GM18519 (cell line): ENCODE measurements around the gene NPDC1.

ENCODE experiments used
- ATAC-seq: cut with Tn5 transposase; IDR thresholded peaks from one replicate; pipeline ENCODE4 v1.9.1; 2021; ENCODE audit warnings: mild to moderate bottlenecking, moderate library complexity; ENCODE audit not compliant: unreplicated experiment, low FRiP score

NPDC1 gene

GRCh38 chr9:137046088-137046787 is at the start of gene NPDC1:
Gene NPDC1 (minus strand): TSS chr9:137046177. CDS start chr9:137045989, 188 bp downstream.
- no peak for ATAC-seq

- ATAC-seq: no peak
Observed at GRCh38 chr9:137089232-137089947, 43.4 kb upstream of the NPDC1 start.

- no peak for ATAC-seq
Observed at GRCh38 chr9:137088121-137088520, 42.1 kb upstream of the NPDC1 start.

- ATAC-seq: no peak
Observed at GRCh38 chr9:137087409-137087925, 41.5 kb upstream of the NPDC1 start.

GRCh38 chr9:137086531-137087408 is 40.8 kb upstream of the NPDC1 start, which contains the start of gene MAN1B1:
Gene MAN1B1 (plus strand): TSS chr9:137086985. CDS start chr9:137087000, 15 bp downstream.
- ATAC-seq: peak; percentile 79

DNA sequence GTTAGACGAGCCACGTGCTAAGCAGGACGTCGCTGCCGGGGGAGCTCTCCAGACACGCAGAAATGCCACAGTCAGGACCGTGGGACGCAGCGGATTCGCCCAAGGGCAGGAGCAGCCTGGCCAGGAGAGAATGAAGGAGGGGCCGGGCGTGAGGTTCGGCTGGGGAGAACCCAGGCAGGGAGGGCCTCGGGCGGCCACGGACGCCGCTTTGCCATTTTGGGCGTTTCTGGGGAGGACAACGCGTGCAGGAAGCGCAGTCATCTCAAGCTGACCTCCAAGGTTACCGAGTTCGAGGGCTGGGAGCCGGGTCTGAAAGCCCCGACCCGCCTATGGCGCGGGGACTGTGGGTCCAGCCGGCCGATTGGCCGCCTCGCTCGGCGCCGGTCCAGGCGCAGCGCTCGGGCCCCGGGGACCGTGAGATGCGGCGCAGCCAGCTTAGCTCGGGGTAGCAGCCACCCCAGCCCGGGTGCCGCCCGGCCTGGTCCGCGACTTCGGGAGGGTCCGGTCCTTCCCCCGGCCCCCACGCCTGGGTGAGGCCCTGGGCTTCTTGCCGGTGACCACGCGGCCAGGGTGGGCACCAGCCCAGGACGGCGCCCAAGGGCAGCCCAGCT is 40.0 kb upstream of the NPDC1 start:
- ATAC-seq: no peak

DNA sequence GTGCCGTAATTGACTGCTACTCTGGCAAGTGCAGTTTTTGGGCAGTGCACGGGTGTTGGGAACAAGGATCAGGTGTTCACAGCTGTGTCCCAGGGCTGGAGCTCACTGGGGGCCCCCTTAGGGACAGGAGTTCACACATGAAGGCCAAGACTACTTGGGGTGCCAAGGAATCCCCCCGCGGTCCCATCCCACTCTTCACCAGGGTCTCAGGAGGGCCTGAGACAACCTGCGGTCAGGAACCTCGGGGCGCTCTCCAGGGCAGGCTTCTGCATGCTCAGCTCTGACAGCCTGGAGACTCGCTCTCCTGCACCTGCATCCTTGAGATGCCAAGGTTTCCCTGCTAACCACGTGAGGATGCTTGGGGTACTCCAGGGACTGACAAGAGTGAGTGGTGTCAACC is 38.5 kb upstream of the NPDC1 start:
- no peak for ATAC-seq

DNA sequence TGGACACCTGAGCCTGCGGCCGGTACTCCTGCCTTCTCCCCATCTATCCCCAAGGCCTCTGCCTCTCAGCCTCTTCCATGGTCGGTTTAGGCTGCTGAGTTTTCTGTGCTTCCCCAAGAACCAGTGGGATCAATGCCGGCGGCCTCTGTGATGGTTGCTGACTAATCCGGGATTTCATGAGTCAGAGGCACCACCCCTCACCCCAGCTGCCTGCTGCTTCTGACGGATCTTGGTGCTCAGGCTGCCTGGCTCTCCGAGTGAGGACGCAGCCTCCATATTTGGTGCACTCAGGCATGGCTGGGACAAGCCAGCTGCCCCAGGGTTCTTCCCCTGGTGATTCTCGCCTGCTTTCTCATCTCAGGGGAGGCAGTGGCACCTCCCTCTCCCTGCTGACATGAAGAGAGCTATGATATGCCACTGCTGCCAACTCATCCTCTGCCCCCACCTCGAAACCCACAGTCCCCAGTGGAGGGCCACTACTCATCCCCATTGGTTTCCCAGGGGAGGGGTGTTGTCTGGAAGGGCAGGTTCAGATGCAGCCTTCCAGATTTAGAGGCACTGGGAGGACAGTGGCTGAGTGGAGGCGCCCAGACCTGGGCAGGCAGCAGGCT is 37.5 kb upstream of the NPDC1 start:
- no peak for ATAC-seq

DNA sequence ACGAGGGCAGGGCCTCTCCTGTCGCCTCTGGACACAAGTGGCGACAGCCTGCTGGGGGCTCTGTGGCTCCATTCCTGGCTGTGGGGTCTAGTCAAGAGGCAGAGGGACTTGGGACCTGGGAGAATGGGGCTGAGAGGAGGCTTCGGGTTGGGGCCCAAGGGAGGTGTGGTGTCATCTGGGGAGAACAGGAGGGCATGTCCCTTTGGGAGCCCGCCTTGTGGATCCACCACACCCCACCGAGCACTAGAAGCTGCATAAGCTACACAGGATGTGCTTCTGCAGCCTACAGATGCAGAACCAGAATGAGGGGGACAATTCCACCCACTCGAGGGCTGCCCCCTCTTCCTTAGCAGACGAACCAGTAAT is 36.9 kb upstream of the NPDC1 start:
- no peak for ATAC-seq

DNA sequence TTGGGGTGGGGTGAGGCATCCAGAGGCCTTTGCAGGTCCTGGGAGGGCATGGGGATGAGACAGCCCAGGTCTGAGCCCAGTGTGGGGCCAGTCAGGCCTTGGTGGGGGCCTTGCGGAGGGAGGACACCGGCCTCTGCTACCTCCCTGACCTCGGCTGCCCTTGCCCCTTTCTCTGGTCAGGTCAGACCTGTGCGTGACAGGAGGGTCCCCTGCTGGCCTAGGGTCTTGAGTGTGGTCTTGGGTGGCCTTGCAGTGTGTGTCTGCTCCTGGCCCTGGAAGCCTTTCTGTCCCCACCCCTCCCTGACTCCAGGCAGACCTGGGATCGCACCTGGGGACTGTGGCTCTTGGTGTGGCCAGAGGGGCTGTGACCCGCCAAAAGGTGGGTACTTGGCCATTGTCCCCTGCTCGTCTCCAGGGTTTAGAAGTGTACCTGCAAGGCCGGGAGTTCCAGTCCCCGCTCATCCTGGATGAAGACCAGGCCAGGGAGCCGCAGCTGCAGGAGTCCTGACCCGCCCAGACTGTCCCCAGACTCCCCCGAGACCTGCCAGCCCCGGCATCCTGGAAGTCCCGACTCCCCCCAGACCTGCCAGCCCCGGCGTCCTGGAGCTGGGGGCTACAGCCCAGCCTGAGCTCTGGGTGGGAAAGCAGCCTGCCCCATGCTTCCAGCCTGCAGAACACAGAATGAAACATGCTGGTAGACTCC is 36.4 kb upstream of the NPDC1 start:
- no peak for ATAC-seq

- no peak for ATAC-seq
Observed at GRCh38 chr9:137080260-137081122, 34.5 kb upstream of the NPDC1 start.

- no peak for ATAC-seq
Observed at GRCh38 chr9:137079401-137079787, 33.4 kb upstream of the NPDC1 start.

DNA sequence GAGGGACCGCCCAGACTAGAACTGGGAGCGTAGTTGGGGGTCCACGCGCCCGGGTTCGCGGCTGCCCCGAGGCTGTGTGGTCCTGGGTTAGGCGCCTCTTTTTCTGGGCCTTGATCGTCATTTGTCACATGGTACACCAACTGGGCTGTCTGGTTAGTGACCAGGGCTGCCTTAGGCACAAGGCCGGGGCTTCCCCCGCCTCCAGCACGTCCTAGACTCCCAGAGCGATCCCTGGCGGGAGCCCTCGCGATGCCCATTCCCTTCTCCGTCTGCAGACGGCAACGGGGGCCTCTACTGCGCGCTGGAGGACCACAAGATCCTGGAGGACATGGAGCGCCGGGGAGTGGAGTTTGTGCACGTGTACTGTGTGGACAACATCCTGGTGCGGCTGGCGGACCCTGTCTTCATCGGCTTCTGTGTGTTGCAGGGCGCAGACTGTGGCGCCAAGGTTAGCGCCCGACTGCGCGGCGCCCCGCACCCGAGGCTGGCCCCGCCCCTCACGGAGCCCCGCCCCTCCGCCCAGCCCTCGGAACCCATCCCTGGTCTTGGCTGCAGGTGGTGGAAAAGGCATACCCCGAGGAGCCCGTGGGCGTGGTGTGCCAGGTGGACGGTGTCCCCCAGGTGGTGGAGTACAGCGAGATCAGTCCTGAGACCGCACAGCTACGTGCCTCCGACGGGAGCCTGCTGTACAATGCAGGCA is 32.9 kb upstream of the NPDC1 start:
- ATAC-seq: no peak

DNA sequence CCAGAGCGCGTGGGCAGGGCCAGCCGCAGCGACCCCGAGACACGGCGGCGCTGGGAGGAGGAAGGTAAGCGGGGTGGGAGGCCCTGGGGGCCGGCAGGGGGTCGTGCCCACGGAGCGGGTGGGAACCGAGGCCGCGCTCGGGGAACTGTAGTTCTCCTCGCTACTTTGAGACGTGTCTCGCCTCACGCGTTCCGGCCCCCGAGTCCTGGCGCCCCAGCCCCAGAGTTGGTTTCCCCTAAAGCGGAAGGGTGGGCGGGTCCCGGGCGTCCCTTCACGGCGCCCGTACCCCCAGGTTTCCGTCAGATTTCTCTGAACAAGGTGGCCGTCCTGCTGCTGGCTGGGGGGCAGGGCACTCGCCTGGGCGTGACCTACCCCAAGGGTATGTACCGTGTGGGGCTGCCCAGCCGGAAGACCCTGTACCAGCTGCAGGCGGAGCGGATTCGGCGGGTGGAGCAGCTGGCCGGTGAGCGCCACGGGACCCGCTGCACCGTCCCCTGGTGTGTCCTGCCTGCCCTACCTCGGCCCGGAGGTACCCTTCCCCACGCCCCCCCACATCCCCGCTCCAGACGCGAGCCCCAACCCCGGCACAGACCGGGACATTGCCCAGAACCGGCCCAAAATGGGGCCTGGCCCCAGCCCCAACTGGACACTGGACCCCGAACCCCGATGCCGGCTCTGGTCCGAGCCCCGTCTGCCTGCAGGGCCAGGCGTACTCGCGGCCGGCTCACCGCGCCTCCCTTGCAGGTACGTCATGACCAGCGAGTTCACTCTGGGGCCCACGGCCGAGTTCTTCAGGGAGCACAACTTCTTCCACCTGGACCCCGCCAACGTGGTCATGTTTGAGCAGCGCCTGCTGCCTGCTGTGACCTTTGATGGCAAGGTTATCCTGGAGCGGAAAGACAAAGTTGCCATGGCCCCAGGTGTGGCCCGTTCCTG is 32.0 kb upstream of the NPDC1 start:
- ATAC-seq: peak; percentile 12

DNA sequence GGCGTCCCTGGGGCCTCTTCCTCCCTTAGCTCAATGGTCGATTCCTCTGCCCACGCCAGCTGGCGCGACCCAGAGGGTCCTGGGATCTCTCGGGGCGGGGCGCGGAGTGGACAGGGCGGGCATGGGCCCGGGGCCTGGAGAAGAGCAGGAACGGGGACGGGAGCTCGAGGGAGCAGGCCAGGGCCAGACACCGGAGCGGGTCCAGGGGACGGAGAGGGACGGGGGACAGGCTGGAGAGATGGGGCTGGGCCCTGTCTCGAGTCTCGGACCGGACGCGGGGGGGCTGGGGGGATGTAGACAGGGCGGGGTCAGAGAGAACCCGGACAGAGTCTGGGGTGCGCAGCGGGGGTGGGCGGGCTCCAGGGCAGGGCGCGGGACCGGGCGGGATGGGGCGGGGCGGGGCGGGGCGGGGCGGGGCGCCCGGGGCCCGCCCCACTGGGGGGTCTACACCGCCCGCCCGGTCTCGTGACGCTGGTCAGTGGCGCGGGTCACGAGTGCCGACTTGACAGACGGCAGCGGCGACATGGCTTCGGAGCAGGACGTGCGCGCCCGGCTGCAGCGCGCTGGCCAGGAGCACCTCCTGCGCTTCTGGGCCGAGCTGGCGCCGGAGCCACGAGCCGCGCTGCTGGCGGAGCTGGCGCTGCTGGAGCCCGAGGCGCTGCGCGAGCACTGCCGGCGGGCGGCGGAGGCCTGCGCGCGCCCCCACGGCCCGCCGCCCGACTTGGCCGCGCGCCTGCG is 31.2 kb upstream of the NPDC1 start, which contains the start of gene UAP1L1:
Gene UAP1L1, plus strand, starts transcription at position 508 of the 738 bp plus-strand sequence. Its CDS starts 16 bp downstream, at position 524.
- peak; percentile 29 for ATAC-seq

DNA sequence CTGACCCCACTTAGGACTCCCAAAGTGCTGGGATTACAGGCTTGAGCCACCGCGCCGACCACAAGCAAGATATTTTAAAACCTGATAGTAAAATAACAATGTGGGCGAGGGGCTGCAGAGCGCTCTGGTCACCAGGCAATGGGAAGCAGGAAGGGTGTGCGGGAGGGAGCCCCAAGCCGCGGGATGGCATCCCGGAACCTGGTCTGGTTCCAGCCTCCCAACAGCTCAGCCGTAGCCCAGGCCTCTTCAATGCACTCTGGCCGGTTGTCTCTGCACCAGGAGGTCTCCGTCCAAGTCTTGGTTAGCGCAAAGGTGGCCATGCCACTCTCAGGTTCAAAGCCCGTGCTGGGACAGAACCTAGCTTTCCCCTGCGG is 30.6 kb upstream of the NPDC1 start:
- no peak for ATAC-seq
